GM19452 (cell line): Measurements from ENCODE around the gene PP2D1.
"Not testable (repeated sequence)": the region's sequence is repeated elsewhere in the genome, so short reads cannot be mapped to it uniquely, and the experiment has no call there.

Experiments
- ATAC-seq: cut with Tn5 transposase; IDR thresholded peaks from one replicate; pipeline ENCODE4 v1.9.1; 2021; ENCODE audit not compliant: unreplicated experiment

Gene PP2D1

DNA sequence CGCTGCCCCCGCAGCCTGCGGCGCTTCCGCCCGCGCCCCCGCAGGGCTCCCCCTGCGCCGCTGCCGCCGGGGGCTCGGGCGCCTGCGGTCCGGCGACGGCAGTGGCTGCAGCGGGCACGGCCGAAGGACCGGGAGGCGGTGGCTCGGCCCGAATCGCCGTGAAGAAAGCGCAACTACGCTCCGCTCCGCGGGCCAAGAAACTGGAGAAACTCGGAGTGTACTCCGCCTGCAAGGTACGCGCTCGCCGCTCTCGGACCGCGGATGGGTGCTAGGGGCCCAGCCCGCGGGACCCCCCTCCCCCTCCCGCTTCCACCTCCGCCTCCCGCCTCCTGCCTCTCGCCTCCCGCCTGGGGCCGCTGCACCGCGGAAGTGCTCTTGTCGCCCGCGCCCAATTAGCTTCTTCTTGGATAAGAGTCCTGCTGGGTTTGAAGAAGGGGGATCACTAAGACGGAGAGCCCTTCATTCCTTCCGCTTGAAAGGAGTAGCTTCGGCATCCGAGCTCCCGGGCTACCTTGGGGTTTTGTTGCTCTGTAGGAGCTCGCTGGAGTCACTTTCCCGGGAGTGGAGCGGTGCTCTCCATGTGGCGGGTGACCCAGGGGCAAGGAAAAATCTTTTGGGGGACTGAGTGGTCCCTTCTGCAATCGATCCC lies 28.6 kb upstream of the PP2D1 start:
- peak; percentile 39 for ATAC-seq

DNA sequence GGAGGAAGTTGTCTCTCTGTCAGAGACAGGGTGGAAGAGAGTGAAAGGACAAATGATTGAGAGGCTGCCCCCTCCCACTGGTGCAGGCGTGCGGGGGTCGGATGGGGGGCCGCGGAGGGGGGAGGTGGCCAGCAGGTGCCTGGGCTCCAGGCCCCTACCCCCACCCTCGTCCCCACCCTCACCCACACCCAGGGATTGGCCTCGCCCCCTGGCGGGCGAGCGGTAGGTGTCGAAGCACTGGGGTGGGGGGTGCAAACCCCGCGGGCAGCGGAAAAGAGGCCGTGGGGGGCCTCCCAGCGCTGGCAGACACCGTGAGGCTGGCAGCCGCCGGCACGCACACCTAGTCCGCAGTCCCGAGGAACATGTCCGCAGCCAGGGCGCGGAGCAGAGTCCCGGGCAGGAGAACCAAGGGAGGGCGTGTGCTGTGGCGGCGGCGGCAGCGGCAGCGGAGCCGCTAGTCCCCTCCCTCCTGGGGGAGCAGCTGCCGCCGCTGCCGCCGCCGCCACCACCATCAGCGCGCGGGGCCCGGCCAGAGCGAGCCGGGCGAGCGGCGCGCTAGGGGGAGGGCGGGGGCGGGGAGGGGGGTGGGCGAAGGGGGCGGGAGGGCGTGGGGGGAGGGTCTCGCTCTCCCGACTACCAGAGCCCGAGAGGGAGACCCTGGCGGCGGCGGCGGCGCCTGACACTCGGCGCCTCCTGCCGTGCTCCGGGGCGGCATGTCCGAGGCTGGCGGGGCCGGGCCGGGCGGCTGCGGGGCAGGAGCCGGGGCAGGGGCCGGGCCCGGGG lies 27.9 kb upstream of the PP2D1 start, which contains the start of gene KAT2B:
Gene KAT2B (plus strand): TSS at position 682 of the 783 bp plus-strand sequence. CDS start 32 bp downstream, at position 714.
- ATAC-seq, result peak; percentile 63

DNA sequence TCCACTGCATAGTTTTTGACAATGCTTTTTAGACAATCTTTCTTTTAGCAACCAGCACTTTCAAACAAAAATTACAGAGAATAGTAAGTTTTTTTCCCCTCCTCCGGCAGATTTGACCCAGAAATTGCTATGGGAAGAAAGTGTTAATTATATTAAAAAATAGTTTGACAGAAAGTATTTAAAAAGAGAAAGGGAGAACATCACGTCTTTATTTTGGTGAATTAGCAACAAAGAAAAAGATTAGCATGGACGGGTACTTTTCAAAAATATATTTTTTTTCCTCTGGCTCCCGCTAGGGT lies 27.4 kb upstream of the PP2D1 start:
- no peak for ATAC-seq

DNA sequence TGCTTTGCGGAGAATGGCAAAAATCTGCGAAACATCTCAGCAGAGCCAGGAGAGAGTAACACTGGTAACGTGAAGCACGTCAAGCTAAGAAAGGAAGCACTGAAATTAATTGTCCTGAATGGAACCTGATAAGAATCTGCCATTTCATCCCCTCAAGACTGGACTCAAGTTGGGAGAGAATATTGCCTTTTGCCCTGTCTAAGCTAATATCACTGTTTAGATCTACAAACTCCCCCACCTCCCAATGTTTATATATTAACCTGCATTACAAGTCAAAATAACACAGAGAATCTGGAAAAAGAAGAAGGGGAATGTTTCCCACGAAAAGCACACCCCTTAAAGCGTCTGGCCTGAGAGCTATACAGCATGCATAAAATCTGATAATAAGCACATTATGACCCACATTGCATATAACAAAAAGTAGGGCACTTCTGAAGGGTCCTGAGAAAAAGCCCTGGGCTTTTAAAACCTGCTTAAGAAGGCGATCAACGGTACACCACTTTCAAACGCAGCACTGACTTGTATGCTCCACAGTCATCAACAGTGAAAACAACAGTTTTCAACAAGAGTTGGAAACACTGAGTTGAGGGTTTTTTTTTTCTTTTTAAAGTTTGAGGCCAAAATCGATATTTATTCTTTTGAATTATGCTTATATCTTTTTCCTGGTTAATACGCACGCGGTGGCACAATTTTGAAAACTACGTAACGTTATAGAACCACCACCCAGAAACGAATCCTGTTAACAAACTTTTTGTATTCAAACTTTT lies 26.8 kb upstream of the PP2D1 start:
- no peak for ATAC-seq

DNA sequence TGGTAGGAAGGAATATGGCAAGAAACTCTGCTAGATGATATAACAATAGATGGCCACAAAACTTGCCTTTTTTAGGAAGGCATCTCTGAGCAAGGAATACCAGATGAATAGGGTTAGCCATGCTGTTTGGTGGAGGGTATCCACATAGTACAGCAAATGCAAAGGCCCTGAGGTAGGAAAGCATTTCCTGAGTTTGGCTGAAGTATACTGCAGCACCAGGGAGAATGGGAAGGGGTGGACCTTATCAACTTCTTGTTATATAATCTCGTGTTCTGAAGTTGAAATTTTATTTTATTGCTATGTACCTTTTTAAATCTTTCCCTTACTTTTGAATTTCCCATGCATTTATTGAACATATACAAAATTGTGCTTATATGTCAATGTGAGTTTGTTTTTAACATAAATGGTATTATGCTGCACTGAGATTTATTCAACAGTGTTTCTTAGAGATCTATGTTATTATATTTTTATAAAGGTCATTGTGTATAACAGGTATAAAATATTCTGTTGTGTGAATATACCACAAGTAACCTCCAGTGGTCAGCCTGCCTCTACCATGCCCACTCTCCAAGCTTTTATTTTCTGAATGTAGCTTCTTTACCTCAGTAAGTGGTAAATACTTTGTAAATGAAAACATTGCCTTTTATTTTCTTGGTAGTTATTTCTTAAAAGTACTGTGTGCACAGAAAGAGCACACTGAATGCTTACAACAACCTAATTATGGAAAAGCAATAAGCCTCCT lies 25.4 kb upstream of the PP2D1 start:
- ATAC-seq, result no peak

GRCh38 chr3:20035019-20035418 lies 23.0 kb upstream of the PP2D1 start:
- no peak for ATAC-seq

- ATAC-seq, result not testable (repeated sequence)
These were observed 19.9 kb upstream of the PP2D1 start for GRCh38 chr3:20031939-20032338.

DNA sequence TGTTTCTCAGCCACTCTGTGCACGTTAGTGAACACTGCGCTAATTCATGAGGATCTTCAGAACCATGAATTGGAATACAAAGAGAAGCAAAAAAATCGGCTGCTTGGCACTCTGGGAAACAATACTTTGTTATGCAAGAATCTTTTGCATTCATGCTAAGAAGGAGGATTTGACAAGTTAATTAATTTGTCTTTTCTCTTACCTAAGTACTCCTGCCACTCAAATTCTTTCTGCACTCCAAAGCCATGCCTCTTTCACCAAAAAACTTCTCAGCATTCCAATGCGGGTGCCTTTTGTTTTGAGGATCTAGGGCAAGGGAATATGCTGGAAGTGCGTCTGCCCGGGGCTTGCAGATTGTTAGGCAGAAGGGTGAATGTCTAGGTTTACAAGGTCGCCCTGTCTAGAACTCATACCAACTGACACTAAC lies 16.9 kb upstream of the PP2D1 start:
- ATAC-seq, result no peak

- no peak for ATAC-seq
These were observed 15.1 kb upstream of the PP2D1 start for GRCh38 chr3:20027136-20027535.

DNA sequence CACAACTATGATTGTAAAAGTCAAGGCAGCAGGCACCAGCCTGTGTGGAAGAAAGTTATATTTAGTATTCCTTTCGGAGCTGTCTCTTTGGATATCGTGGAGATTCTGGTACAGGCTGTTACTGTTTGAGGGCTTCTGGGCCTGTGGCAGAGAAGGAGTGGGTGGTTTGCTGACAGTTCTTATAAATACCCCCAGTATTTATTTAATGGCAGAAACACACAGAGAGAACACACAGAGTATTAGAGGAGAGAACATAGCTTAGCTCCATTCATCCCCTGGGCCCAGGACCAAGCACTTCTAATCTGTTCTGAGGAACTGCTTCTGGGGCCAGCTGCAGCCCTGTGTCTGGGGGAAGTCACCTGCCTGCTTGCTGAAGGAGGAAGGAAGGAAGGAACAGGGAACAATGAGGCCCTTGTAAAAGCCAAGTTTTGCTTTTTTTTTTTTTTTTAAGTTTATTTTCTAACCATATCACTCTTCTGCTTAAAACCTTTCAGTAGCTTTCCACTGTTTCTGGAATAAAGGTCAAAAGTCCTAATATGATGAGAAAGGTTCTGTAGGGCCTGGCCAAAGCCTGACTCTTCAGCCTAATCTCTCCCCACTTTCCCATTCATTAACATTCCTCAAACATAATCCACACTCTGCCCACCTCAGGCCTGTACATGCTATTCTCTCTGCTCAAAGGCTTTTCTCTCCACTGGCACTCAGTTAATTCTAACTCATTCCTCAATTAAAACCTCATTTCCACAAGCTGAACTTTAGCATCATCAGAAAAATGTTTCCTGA lies 11.8 kb upstream of the PP2D1 start:
- no peak for ATAC-seq

DNA sequence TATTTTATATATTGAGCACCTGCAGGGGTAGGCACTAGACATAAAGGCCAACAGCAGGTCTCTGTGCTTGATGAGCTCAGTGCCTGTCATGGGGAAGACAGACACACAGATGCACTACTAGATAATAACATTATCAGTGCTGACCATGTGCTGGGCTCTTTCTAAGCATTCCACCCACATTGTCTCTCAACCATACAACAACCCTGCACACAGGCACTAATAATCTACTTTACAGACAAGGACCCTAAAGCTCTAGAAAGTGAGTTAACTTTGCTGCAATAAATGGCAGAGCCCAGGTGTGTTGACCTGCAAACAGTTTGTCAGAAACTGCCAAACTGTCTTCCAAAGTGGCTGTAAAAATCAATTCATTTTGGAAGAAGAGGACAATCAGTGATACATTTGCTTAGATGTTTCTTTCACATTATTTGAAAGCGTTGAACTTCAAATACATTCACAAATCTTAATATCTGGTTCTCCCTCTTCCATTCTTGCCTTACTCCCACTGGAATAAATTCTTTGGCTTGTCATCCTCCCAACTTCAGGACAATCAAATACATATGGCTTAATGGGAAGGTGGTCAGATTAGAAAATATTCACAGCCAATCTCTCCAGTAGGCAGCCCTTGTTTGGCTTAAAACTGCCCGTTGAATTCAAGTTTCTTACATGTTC lies 11.0 kb upstream of the PP2D1 start:
- no peak for ATAC-seq

- ATAC-seq, result not testable (repeated sequence)
These were observed 4.0 kb upstream of the PP2D1 start for GRCh38 chr3:20016076-20016475.

DNA sequence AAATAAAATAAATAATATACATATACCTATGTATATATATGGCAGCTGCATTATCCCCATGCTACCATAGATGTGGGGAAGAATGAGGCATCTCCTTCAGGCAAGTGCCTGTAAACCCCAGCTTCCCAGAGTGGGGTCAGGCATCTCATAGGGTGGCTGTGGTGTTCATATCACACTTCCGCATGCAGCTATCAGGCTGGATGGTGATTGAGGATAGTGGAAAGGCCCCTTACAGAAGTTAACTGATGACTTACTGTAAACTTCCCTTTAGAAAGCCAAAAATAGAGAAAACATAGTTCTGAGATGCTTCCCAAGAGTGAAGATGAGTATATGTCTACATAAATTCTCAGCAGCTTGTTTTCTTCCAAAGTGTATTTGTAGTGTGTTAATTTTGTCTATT lies 3.5 kb upstream of the PP2D1 start:
- ATAC-seq, result no peak

GRCh38 chr3:20013396-20013795 lies 1.3 kb upstream of the PP2D1 start:
- no peak for ATAC-seq

DNA sequence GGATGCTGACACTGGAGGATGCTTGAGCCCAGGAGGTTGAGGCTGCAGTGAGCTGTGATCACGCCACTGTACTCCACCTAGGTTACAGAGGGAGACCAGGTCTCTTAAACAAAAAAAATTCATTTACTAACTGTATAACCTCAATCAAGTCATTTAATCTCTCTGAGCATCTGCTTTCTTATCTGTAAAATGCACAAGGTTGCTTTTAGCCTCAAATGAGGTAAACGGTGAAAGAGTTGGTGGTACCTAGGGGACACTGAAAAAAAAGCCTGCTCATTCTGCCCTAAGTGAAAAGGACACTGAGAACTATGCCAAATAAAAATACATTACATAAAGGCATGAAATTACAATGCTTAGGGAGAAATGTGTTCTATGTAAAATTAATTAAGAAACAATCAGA lies 3.4 kb downstream of the PP2D1 start:
- no peak for ATAC-seq

DNA sequence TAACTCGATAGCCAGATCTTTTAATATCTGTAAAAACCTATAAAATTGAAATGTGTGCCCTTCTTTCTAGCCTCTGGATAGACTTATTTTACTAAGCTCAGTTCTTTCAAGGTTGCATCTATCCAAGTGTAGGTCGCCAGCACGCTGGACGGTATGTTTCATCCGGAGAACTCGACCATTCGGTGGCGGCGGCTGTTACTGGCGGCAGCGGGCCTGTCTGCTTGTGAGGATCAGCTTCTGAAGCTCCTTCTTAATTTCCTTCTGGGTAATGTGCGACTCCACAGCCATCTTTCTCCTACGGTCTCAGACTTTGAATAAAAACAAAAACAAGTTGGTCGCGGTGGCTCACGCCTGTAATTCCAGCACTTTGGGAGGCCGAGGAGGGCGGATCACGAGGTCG lies 4.1 kb downstream of the PP2D1 start:
- ATAC-seq, result no peak

DNA sequence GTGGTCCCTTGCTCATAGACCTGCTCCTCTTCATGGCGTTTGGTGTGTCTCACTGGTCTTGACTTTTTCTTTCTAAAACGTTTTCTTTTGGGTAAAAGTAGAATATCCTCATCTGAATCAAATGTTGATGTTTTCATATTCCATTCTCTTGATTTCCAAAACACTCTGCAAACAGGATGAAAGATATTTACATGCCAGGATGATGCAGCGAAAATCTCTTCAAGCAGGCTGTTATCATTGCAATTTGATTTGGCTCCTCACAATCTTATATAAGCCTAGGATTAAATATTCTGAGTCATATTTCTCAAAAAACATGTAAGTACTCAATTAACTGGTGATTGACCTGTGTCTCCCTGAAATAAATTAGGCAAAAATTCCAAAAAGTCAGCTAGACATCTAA lies 10.1 kb downstream of the PP2D1 start:
- ATAC-seq, result no peak

DNA sequence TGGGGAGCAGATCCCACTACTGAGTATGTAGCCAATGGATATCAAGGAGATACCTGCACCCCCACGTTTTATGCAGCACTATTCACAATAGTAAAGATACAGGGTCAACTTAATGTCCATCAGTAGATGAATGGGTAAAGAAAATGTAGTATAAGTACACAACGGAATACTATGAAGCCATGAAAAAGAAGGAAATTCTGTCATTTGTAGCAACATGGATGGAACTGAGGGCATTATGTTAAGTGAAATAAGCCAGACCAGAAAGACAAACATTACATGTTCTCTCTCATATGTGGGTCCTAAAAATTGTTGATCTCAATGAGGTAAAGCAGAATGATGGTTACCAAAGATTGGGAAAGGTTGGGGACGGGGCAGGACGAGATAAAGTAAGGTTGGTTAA lies 14.6 kb downstream of the PP2D1 start:
- no peak for ATAC-seq

- ATAC-seq, result no peak
These were observed 17.3 kb downstream of the PP2D1 start for GRCh38 chr3:19994796-19995195.

DNA sequence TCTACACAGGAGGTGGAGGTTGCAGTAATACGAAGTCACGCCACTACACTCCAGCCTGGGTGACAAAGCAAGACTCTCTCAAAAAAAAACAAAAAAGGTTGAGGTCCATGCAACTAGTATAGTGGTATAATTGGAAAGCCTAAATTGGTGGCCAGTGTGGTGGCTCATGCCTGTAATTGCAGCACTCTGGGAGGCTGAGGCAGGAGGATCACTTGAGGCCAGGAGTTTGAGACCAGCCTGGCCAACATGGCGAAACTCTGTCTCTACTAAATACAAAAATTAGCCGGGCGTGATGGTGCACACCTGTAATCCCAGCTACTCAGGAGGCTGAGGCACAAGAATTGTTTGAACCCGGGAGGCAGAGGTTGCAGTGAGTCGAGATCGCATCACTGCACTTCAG lies 23.2 kb downstream of the PP2D1 start:
- ATAC-seq, result not testable (repeated sequence)
